Caco-2 (cell line): ENCODE measurements around the gene GRID1. TPM values are rescaled to one million over a fixed set of nuclear protein-coding genes. Genes with fewer than 3 reads are reported as not detected.

Experiments used
- BruUV-seq: library from RNA; stranded (reverse); fragments of 400-500 nt; replicated peaks from 2 replicates; lab custom pipeline; 2021; lab: Mats Ljungman, UMichigan
- CTCF ChIA-PET: fragments of 300-600 bp; sonication (Branson Sonifier 250); formaldehyde crosslinking; loops from one replicate; lab custom pipeline; 2022; ENCODE audit warnings: antibody characterized with exemption; lab: Charles Lee
- POLR2A ChIA-PET: fragments of 300-600 bp; sonication (Branson Sonifier 250); formaldehyde crosslinking; loops from one replicate; lab custom pipeline; 2022; ENCODE audit warnings: antibody characterized with exemption; lab: Charles Lee
- DNase-seq, 2 experiments: peaks; one replicate each; pipeline versions ENCODE4 v3.0.0 to v3.0.0-alpha.2; 2020 to 2022
- H3K27me3 ChIP-seq: replicated peaks from 2 replicates; pipeline ENCODE4 v1.6.0; 2011; ENCODE audit warnings: low read length; ENCODE audit not compliant: control insufficient read depth, insufficient read depth
- H3K36me3 ChIP-seq: 2 replicates; pipeline ENCODE4 v1.5.1; 2011; ENCODE audit warnings: low read length; ENCODE audit not compliant: control insufficient read depth, insufficient read depth
- H3K4me1 ChIP-seq: fragments of 250-450 bp; sonication (Bioruptor Pico); 2 replicates; pipeline ENCODE4 v1.5.1; 2020; ENCODE audit warnings: mild to moderate bottlenecking
- H3K4me3 ChIP-seq: 2 replicates; pipeline ENCODE4 v1.5.1; 2011; ENCODE audit warnings: low read depth, mild to moderate bottlenecking, control low read depth, low read length
- H3K9me3 ChIP-seq: fragments of 250-450 bp; sonication (Bioruptor Pico); 2 replicates; pipeline ENCODE4 v1.5.1; 2020; ENCODE audit warnings: mild to moderate bottlenecking, moderate library complexity
- H3K27ac Mint-ChIP-seq: one replicate; pipeline ENCODE4 v1.8.0; 2022; ENCODE audit warnings: mixed read lengths; ENCODE audit not compliant: unreplicated experiment
- H3K27me3 Mint-ChIP-seq: one replicate; pipeline ENCODE4 v1.8.0; 2022; ENCODE audit warnings: mixed read lengths; ENCODE audit not compliant: insufficient read depth, unreplicated experiment
- H3K36me3 Mint-ChIP-seq: one replicate; pipeline ENCODE4 v1.8.0; 2022; ENCODE audit warnings: mild to moderate bottlenecking, mixed read lengths; ENCODE audit not compliant: insufficient read depth, unreplicated experiment
- H3K4me1 Mint-ChIP-seq: one replicate; pipeline ENCODE4 v1.8.0; 2022; ENCODE audit warnings: low read depth, mixed read lengths; ENCODE audit not compliant: unreplicated experiment
- H3K4me3 Mint-ChIP-seq: one replicate; pipeline ENCODE4 v1.8.0; 2022; ENCODE audit warnings: mild to moderate bottlenecking, moderate library complexity, mixed read lengths; ENCODE audit not compliant: unreplicated experiment
- H3K9me3 Mint-ChIP-seq: one replicate; pipeline ENCODE4 v1.8.0; 2022; ENCODE audit warnings: mixed read lengths; ENCODE audit not compliant: unreplicated experiment
- intact Hi-C: fragments of 100-400 bp; cut with micrococcal nuclease; formaldehyde crosslinking; loops from one replicate; pipeline ENCODE4 v1.10.0; 2022; ENCODE audit not compliant: unreplicated experiment
- total RNA-seq: library from RNA; stranded (reverse); gene quantifications from 2 replicates; pipeline ENCODE4 v1.2.3, GENCODE V29; 2022
- TF ChIP-seq, protein P1 (sequence below), 2 experiments: fragments of 200-600 bp in 1 of 2; IDR thresholded peaks; 1 replicate in 1 of 2; 2 replicates in 1 of 2; pipeline versions ENCODE4 v1.5.1 to v1.8.0; 2011 to 2022; ENCODE audit warnings: antibody characterized with exemption in 1 of 2, control low read depth in 1 of 2, inconsistent platforms in 1 of 2, low read depth in 1 of 2, low read length in 1 of 2, mild to moderate bottlenecking in 1 of 2, moderate library complexity in 1 of 2; ENCODE audit not compliant: insufficient read depth in 1 of 2, severe bottlenecking in 1 of 2, unreplicated experiment in 1 of 2

GRID1 gene
- total RNA-seq, 1 experiment from 2014 or later: 8.0 TPM

- H3K36me3 ChIP-seq: no peaks in the 10 kb centered on the region
- ChIA-PET CTCF (no interaction called here), POLR2A (no interaction called here)
- H3K4me1 Mint-ChIP-seq: no peaks in the 10 kb centered on the region
- no peak overlapping the region for H3K27ac Mint-ChIP-seq
- no peaks in the 10 kb centered on the region for H3K4me1 ChIP-seq
- H3K9me3 ChIP-seq: no peaks in the 10 kb centered on the region
- no peak overlapping the region for H3K4me3 ChIP-seq
- BruUV-seq: no TSS peak
- H3K27me3 Mint-ChIP-seq: peaks cover 15% of the 10 kb centered on the region
- H3K9me3 Mint-ChIP-seq: no peaks in the 10 kb centered on the region
- H3K27me3 ChIP-seq: no peaks in the 10 kb centered on the region
- no peak overlapping the region for H3K4me3 Mint-ChIP-seq
- TF ChIP-seq, protein P1, sequence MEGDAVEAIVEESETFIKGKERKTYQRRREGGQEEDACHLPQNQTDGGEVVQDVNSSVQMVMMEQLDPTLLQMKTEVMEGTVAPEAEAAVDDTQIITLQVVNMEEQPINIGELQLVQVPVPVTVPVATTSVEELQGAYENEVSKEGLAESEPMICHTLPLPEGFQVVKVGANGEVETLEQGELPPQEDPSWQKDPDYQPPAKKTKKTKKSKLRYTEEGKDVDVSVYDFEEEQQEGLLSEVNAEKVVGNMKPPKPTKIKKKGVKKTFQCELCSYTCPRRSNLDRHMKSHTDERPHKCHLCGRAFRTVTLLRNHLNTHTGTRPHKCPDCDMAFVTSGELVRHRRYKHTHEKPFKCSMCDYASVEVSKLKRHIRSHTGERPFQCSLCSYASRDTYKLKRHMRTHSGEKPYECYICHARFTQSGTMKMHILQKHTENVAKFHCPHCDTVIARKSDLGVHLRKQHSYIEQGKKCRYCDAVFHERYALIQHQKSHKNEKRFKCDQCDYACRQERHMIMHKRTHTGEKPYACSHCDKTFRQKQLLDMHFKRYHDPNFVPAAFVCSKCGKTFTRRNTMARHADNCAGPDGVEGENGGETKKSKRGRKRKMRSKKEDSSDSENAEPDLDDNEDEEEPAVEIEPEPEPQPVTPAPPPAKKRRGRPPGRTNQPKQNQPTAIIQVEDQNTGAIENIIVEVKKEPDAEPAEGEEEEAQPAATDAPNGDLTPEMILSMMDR (IDR thresholded peaks at IDR 0.05; ENCODE audit: insufficient read depth in 1 of 2, low read depth in 1 of 2, low read length in 1 of 2, severe bottlenecking in 1 of 2, unreplicated experiment in 1 of 2): no peak
- DNase-seq: no peak
- intact Hi-C loops: no loop called here
- no peaks in the 10 kb centered on the region for H3K36me3 Mint-ChIP-seq
Observed at GRCh38 chr10:86070278-86070677, 296.3 kb downstream of the GRID1 start.

DNA sequence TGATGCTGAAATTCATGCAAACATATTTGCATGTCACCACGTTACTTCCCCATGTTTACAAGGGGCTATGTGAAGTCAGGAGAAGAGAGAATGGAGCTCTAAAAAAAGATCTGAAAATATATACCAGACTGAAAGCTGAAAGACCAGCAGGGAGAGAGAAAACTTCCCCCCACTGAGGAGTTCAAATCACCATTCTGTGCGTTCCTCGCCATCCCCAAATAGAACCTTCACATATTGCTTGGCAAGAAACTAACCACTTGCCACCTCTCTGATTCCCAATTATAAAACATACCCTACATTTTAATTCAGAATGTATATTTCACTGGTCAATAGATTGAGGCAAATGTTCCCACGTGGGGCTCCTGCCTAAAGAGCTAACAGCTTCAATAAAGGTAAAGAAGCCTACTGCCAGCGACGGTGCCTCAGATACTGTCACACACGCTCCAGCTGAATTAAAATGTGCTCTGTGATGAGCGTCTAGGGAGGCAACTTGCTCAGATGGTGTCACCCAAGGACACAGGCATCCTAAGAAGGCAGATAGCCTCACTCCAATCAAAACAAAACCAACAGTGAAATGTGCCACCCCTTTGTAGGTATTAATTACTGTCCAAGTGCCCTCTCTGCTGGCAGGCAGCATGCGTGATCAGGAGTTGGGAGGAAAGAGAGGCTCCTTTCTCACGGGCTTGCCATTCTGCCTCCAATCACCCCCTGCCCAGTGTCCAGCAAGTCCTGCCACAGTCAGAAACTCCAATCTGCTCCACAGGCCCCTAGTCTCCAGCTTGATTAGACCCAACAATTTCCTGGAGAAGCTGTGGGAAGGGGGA is 298.2 kb downstream of the GRID1 start:
- peaks cover 19% of the 10 kb centered on the region for H3K27me3 Mint-ChIP-seq
- POLR2A ChIA-PET: no interaction called here
- H3K4me1 Mint-ChIP-seq: no peaks in the 10 kb centered on the region
- intact Hi-C loops: no loop called here
- no TSS peak for BruUV-seq
- no peaks in the 10 kb centered on the region for H3K27me3 ChIP-seq
- H3K36me3 ChIP-seq: no peaks in the 10 kb centered on the region
- H3K4me3 ChIP-seq: no peak overlapping the region
- no peaks in the 10 kb centered on the region for H3K4me1 ChIP-seq
- no peaks in the 10 kb centered on the region for H3K36me3 Mint-ChIP-seq
- H3K27ac Mint-ChIP-seq: no peak overlapping the region
- H3K9me3 Mint-ChIP-seq: no peaks in the 10 kb centered on the region
- no peak overlapping the region for H3K4me3 Mint-ChIP-seq
- TF ChIP-seq, protein P1 (IDR thresholded peaks at IDR 0.05; ENCODE audit: insufficient read depth in 1 of 2, low read depth in 1 of 2, low read length in 1 of 2, severe bottlenecking in 1 of 2, unreplicated experiment in 1 of 2): no peak
- CTCF ChIA-PET: no interaction called here
- no peaks in the 10 kb centered on the region for H3K9me3 ChIP-seq
- no peak for DNase-seq

DNA sequence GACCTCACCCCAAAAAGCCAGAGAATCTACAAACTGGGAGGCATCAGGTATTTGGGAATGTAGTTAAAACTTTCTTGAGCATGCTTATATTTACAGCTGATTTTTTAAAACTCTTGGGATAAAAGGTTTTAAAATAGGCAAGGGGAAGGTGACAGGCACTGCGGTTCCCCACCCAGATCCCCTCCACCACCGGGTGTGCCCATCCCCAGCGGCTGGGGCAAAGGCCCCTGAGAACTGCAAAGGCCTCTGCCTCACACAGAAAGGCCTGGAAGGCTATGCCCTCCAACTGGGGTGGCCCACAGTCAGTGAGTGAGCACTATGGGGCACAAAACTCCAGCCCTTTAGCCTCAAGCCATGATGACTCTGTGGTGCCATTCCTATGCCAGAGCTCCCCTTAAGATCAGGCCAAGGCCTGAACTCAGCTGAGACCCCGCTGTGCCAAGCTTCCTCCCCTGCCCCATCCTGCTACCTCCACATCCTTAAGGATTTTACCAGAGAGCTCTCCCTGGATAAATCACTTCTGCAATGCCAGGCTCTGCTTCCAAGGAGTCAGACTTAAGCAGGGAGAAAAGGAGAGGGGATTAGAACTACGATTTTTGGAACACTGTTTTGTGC is 299.1 kb downstream of the GRID1 start:
- Histone ChIP-seq H3K4me3 (no peak overlapping the region), H3K9me3 (no peaks in the 10 kb centered on the region), H3K27me3 (no peaks in the 10 kb centered on the region), H3K4me1 (no peaks in the 10 kb centered on the region), H3K36me3 (no peaks in the 10 kb centered on the region)
- TF ChIP-seq, protein P1 (IDR thresholded peaks at IDR 0.05; ENCODE audit: insufficient read depth in 1 of 2, low read depth in 1 of 2, low read length in 1 of 2, severe bottlenecking in 1 of 2, unreplicated experiment in 1 of 2): no peak
- H3K9me3 Mint-ChIP-seq: no peaks in the 10 kb centered on the region
- no peaks in the 10 kb centered on the region for H3K36me3 Mint-ChIP-seq
- H3K27ac Mint-ChIP-seq: no peak overlapping the region
- POLR2A ChIA-PET: no interaction called here
- H3K4me1 Mint-ChIP-seq: no peaks in the 10 kb centered on the region
- BruUV-seq: no TSS peak
- peaks cover 19% of the 10 kb centered on the region for H3K27me3 Mint-ChIP-seq
- no peak for DNase-seq
- no peak overlapping the region for H3K4me3 Mint-ChIP-seq
- intact Hi-C loops: no loop called here
- CTCF ChIA-PET: no interaction called here
